RWPE2 (cell line): ENCODE data around the gene ALX4.

Experiments used
- ATAC-seq: fragments of 200-7000 bp; cut with Tn5 transposase; 3 replicates; pipeline ENCODE4 v1.9.1; 2021; ENCODE audit warnings: low read depth
- DNase-seq: peaks from one replicate; pipeline ENCODE4 v3.0.0-alpha.2; 2020; ENCODE audit warnings: low spot score
- H3K27ac ChIP-seq: fragments of 450-650 bp; 2 replicates; pipeline ENCODE4 v1.5.1; 2017; ENCODE audit warnings: mild to moderate bottlenecking; ENCODE audit not compliant: poor library complexity, severe bottlenecking
- H3K27me3 ChIP-seq: fragments of 250-450 bp; sonication (Bioruptor Pico); 2 replicates; pipeline ENCODE4 v1.5.1; 2021; ENCODE audit warnings: mild to moderate bottlenecking, moderate library complexity; ENCODE audit not compliant: insufficient read depth, poor library complexity, severe bottlenecking
- H3K36me3 ChIP-seq: fragments of 250-450 bp; sonication (Bioruptor Pico); 2 replicates; pipeline ENCODE4 v1.5.1; 2020; ENCODE audit warnings: low read depth, mild to moderate bottlenecking, moderate library complexity
- H3K4me1 ChIP-seq: fragments of 250-450 bp; sonication (Bioruptor Pico); 2 replicates; pipeline ENCODE4 v1.5.1; 2021; ENCODE audit warnings: mild to moderate bottlenecking, moderate library complexity; ENCODE audit not compliant: insufficient read depth, poor library complexity, severe bottlenecking
- H3K4me3 ChIP-seq: fragments of 250-450 bp; sonication (Bioruptor Pico); 2 replicates; pipeline ENCODE4 v1.5.1; 2021; ENCODE audit warnings: mild to moderate bottlenecking, moderate library complexity; ENCODE audit not compliant: severe bottlenecking
- H3K9me3 ChIP-seq: fragments of 250-450 bp; sonication (Bioruptor Pico); 2 replicates; pipeline ENCODE4 v1.5.1; 2021; ENCODE audit warnings: mild to moderate bottlenecking, moderate library complexity; ENCODE audit not compliant: severe bottlenecking
- TF ChIP-seq, protein P1 (sequence below): fragments of 450-650 bp; IDR thresholded peaks from one replicate; pipeline ENCODE4 v1.5.1; 2017; ENCODE audit warnings: mild to moderate bottlenecking, moderate library complexity; ENCODE audit not compliant: poor library complexity, severe bottlenecking

The ALX4 gene

DNA sequence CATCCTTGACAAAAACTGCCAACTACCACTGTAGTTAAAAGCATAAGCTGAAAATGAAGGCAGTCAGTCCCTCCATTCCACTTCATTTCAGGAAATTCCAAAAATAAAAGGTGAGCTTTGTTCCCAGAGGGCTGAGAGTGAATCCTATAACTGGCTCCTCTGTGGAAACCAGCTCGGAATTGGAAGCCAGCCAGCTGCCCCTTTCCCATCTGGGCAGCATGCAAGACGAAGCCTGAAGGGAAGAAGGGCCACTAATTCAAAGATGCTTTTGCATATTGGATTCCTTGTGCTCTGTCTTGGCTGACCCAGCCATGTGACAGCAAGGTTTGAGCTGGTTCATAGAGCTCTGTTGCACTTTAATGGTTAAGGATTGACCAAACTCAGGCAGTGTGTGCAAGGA lies 83.4 kb downstream of the ALX4 start:
- Histone ChIP-seq H3K4me1 (no peaks in the 10 kb centered on the region), H3K9me3 (no peaks in the 10 kb centered on the region), H3K36me3 (no peaks in the 10 kb centered on the region), H3K27me3 (no peaks in the 10 kb centered on the region), H3K4me3 (no peak overlapping the region), H3K27ac (no peak overlapping the region)
- no peak for ATAC-seq
- DNase-seq: no peak
- TF ChIP-seq, protein P1, sequence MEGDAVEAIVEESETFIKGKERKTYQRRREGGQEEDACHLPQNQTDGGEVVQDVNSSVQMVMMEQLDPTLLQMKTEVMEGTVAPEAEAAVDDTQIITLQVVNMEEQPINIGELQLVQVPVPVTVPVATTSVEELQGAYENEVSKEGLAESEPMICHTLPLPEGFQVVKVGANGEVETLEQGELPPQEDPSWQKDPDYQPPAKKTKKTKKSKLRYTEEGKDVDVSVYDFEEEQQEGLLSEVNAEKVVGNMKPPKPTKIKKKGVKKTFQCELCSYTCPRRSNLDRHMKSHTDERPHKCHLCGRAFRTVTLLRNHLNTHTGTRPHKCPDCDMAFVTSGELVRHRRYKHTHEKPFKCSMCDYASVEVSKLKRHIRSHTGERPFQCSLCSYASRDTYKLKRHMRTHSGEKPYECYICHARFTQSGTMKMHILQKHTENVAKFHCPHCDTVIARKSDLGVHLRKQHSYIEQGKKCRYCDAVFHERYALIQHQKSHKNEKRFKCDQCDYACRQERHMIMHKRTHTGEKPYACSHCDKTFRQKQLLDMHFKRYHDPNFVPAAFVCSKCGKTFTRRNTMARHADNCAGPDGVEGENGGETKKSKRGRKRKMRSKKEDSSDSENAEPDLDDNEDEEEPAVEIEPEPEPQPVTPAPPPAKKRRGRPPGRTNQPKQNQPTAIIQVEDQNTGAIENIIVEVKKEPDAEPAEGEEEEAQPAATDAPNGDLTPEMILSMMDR: no peak

DNA sequence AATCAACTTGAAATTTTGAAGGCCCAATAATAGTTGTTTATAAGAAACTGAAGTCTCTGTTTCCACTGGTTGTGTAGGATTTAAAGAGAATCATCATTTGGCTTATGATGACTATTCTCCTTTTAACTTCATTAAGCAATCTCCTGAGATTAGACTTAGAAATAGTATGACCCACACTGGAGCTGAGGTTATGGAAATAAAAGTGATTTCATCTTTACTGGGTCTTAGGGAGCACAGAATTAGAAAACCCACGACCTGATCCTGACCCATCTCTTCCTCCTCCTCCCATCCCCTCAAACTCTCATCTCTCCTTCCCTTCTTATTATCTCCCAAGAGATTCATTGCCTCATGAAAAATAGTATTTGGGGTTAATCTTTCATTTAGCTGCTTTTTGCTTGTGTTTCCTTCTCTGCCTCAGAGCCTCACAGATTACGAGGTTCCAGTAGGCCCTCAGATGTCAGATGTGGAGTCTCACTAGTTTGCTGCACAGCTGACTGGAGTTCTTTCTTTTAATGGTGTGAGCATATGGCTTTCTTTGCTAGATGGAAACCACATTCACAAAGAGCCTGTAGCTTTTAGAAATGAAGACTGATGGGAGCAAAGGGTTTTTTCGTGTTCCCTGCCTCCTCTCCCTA lies 85.0 kb downstream of the ALX4 start:
- Histone ChIP-seq H3K27me3 (no peaks in the 10 kb centered on the region), H3K4me3 (no peak overlapping the region), H3K4me1 (no peaks in the 10 kb centered on the region), H3K36me3 (no peaks in the 10 kb centered on the region), H3K27ac (no peak overlapping the region), H3K9me3 (no peaks in the 10 kb centered on the region)
- no peak for DNase-seq
- TF ChIP-seq, protein P1: no peak
- ATAC-seq: no peak

DNA sequence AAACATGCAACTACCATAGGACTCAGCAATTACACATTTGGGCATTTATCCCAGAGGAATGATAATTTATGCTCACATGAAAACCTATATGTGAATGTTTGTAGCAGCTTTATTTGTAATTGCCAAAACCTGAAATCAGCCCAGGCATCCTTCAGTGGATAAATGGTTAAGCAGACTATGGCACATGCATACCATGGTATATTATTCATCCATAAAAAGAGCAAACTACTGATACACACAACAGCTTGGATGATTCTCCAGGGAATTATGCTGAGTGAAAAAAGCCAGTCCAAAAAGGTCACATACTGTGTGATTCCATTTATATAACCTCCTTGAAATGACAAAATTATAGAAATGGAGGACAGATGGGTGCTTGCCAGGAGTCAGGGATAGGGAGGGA lies 86.7 kb downstream of the ALX4 start:
- ATAC-seq: no peak
- no peaks in the 10 kb centered on the region for H3K27me3 ChIP-seq
- no peak overlapping the region for H3K27ac ChIP-seq
- H3K9me3 ChIP-seq: no peaks in the 10 kb centered on the region
- H3K4me3 ChIP-seq: no peak overlapping the region
- DNase-seq: no peak
- TF ChIP-seq, protein P1: no peak
- H3K4me1 ChIP-seq: no peaks in the 10 kb centered on the region
- no peaks in the 10 kb centered on the region for H3K36me3 ChIP-seq

DNA sequence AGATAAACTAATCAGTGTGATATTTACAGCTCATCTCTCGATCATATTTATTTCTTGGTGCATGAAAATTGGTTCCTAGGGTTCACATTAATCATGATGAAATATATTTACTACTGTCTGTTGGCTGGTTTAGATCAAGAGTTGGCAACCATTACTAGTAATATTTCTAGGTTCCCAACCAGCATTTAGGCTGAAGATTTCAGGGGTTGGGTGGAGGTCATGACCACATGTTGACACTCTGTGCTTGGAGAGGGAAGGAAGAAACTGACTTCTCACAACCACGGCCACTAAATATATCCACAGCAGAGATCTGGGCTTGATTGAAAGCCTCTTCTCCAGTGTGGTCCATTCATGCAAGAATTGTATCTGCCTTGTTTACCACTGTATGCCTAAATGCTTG lies 87.9 kb downstream of the ALX4 start:
- H3K9me3 ChIP-seq: no peaks in the 10 kb centered on the region
- no peak overlapping the region for H3K27ac ChIP-seq
- DNase-seq (no peak), ATAC-seq (no peak)
- H3K27me3 ChIP-seq: no peaks in the 10 kb centered on the region
- no peaks in the 10 kb centered on the region for H3K4me1 ChIP-seq
- TF ChIP-seq, protein P1: no peak
- H3K4me3 ChIP-seq: no peak overlapping the region
- H3K36me3 ChIP-seq: no peaks in the 10 kb centered on the region

DNA sequence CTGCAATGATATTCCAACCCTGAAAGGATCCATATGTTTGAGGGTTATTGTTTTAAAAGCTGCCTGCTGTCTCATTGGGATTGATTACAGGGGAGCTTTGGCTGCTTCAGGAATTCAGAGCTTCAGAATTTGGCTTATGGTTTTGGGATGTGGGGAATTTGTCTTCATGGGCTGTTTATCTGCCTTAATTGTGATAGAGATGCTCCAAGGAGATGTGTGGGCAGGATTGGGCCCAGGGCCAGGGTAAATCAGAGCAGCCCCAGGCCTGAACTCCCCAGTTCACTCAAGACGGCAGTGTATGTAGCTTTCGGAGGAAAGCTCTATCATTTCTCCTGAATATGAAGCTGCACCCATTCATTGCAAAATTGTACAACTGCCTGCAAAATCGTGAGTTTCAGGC lies 88.5 kb downstream of the ALX4 start:
- Histone ChIP-seq H3K27me3 (no peaks in the 10 kb centered on the region), H3K27ac (no peak overlapping the region), H3K9me3 (no peaks in the 10 kb centered on the region), H3K4me3 (no peak overlapping the region), H3K36me3 (no peaks in the 10 kb centered on the region), H3K4me1 (no peaks in the 10 kb centered on the region)
- ATAC-seq (no peak), DNase-seq (no peak)
- TF ChIP-seq, protein P1: no peak
